Activated gamma-delta T cell treated with Interleukin-2 at 50 U/mL for 16 hours (primary cell): Measurements from ENCODE around the gene SPATA31A3.
"Not testable (repeated sequence)": the region's sequence is repeated elsewhere in the genome, so short reads cannot be mapped to it uniquely, and the experiment has no call there.

Experiments used
- DNase-seq: peaks from one replicate; pipeline ENCODE4 v3.0.0-alpha.2; 2020

The SPATA31A3 gene

DNA sequence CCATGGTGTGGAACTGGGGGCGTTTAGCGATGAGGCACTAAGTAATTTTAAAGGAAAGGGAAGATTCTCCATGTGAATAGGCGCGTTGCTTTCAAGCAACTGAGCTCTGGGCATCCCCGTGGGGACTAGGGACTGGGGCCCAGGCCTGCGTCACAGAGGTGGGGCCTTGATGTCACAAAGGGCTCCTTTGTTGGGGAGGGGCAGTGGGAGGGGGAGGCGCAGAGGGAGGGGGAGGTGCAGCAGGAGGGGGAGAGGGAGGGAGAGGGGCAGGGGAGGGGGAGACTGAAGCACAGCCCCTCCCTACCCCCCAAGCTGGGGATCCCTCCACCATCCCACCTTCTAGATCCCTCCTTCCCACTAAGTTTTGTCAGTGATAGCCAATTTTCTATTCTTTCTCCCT is at the start of gene SPATA31A3:
TSS of gene SPATA31A3 (minus strand) at position 101 of the 400 bp plus-strand sequence. CDS start at position 72, 29 bp downstream.
- DNase-seq, result not testable (repeated sequence)

DNA sequence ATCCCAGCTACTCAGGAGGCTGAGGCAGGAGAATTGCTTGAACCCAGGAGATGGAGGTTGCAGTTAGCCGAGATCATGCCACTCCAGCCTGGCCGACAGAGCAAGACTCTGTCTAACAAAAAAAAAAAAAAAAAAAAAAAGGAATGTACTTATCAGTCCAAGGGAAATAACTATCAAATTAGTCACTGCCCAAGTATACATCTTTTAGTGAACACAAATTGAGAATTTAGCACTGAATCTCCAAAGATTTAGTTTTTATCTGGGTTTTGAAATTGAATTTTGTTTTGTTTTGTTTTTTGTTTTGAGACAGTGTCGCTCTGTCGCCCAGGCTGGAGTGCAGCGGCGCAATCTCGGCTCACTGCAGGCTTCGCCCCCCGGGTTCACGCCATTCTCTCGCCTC is 39.8 kb downstream of the SPATA31A3 start:
- DNase-seq, result not testable (repeated sequence)

DNA sequence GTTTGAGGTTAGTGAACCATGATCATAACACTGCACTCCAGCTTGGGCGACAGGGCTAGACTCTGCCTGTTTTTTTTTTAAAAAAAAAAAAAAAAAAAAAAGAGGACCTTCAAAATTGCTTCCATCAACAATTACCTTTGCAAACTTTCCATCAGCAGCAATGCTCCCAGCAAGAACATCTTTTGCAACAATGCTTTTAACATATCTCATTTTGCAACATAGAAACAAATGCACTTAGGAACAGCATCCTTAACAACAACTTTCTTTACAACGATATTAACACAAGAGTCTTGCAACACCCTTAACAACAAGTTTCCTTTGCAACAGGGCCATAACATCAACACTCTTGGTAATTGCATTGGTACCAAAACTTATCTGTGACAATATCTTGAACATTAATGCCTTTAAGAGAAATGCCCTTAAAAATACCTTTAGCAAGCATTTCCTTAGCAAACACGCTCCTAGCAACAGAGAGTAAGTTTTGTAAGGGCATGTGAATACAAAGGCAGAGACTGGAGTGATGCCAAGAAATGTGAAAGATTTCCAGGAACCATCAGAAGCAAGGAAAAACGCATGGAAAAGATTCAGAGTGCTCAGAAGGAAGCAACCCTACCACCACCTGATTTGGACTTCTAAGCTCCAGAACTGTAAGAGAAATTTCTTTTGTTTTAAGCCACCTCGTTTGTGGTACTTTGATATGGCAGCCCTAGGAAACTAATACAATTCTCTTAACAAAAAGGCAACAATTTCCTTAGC is 49.8 kb downstream of the SPATA31A3 start:
- not testable (repeated sequence) for DNase-seq

DNA sequence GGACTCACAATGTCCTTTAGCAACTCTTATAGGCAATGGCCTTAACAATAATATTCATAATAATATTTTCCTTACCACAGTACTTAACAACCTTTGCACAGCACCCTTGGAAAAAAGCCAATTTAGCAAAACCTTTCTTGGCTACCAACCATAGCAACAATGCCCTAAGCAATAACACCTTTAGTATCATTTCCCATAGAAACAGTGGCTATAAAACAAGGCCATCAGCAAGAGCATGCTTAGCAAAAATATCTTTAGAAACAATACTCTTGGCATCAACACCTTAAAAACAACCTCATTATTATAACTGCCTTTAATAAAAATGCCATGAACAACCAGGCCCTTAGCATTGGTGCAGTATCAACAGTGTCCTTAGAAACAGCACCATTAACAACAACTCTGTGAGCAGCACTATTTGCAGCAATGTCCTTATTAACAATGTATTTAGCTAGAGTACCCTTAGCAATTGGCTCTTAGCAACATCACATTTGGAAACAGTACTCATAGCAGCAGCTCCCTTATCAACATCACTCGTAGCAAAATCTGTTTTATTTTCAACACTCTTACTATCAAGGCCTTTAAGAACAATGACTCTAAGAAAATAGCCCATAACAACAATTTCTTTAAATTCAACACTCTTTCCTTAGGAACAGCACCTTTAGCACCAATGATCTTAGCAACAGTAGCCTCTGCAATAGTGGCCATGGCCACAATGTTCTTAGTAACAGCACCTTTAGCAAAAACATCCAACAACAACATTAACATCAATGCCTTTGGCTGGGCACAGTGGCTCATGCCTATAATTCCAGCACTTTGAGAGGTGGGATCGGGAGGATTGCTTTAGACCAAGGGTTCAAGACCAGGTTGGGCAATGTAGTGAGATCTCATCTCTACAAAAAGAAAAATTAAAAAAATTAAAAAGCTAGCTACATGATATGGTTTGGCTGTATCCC is 52.2 kb downstream of the SPATA31A3 start:
- not testable (repeated sequence) for DNase-seq

DNA sequence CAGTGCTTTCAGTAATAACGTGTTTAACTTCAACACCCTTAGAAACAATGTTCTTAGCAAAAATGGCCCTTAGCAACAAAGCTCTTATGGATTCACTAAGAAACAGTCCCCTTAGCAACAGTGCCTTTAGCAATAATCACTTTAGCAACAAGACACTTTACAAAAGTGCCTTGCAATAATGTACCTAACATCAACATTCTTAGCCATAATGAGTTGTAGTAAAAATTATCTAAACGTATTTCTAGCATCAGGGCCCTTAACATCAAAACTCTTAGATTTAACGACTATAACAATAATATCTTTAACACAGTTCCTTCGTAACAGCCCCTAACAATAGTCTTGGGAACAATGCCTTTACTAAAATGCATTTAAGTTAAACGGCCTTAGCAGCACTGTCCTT is 54.0 kb downstream of the SPATA31A3 start:
- DNase-seq, result not testable (repeated sequence)

DNA sequence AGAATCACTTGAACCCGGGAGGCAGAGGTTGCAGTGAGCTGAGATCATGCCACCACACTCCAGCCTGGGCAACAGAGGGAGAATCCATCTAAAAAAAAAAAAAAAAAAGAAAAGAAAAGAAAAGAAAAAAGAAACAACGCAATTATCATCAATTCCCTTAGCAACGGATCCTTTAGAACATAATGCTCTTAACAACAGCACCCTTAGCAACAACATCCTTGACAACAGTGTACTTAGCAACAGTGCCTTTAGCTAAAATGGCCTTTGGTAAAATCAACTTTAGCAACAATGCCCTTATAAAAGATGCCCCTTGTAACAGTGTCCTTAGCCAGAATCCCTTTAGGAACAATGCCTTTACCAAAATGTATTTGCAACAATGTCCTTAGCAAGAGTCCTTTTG is 54.7 kb downstream of the SPATA31A3 start:
- not testable (repeated sequence) for DNase-seq
